Ishikawa (cell line): Measurements from ENCODE around the gene KRT14.

Experiments used
- CEBPB ChIP-seq: IDR thresholded peaks from 2 replicates; pipeline ENCODE4 v1.6.1; 2012
- CREB1 ChIP-seq: IDR thresholded peaks from 2 replicates; pipeline ENCODE4 v1.6.1; 2012; ENCODE audit warnings: low read depth
- EGR1 ChIP-seq: IDR thresholded peaks from 2 replicates; pipeline ENCODE4 v1.6.1; 2012
- EP300 ChIP-seq: IDR thresholded peaks from 2 replicates; pipeline ENCODE4 v1.6.1; 2012; ENCODE audit warnings: borderline replicate concordance
- FOXM1 ChIP-seq: IDR thresholded peaks from 2 replicates; pipeline ENCODE4 v1.6.1; 2012; ENCODE audit warnings: low read depth, borderline replicate concordance
- NFIC ChIP-seq: IDR thresholded peaks from 2 replicates; pipeline ENCODE4 v1.6.1; 2012
- RAD21 ChIP-seq: IDR thresholded peaks from 2 replicates; pipeline ENCODE4 v1.6.1; 2012; ENCODE audit warnings: low read depth
- TAF1 ChIP-seq: IDR thresholded peaks from 2 replicates; pipeline ENCODE4 v1.6.1; 2012; ENCODE audit warnings: low read depth, mild to moderate bottlenecking
- TCF12 ChIP-seq: IDR thresholded peaks from 2 replicates; pipeline ENCODE4 v1.6.1; 2012; ENCODE audit warnings: low read depth
- TEAD4 ChIP-seq: IDR thresholded peaks from 2 replicates; pipeline ENCODE4 v1.6.1; 2012
- YY1 ChIP-seq: IDR thresholded peaks from 2 replicates; pipeline ENCODE4 v1.6.1; 2012; ENCODE audit warnings: low read depth
- ZBTB7A ChIP-seq: IDR thresholded peaks from 2 replicates; pipeline ENCODE4 v1.6.1; 2012; ENCODE audit warnings: low read depth
- TF ChIP-seq, protein P1 (sequence below): IDR thresholded peaks from 2 replicates; pipeline ENCODE4 v1.6.1; 2012
- TF ChIP-seq, protein P2 (sequence below): IDR thresholded peaks from 2 replicates; pipeline ENCODE4 v1.6.1; 2012; ENCODE audit warnings: low read depth, mild to moderate bottlenecking
- TF ChIP-seq, protein P3 (sequence below): IDR thresholded peaks from 2 replicates; pipeline ENCODE4 v1.6.1; 2012

KRT14 gene

DNA sequence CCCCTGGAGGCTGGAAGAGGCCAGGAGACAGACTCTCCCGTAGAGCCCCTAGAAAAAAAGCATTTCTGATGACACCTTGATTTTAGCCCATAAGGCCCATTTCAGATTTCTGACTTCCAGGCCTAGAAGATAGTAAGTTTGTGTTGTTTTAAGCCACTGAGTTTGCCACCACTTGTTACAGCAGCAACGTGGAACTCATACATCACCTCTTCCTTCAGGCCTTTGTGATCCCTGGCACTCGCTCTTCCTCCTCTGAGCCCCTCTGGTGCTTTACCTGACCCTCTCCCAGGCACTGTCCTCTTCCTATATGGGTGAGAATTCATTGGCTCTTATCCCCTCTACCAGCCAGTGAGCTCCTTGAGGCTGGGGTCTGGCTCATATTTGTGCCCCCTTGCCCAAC, 39.9 kb downstream of the KRT14 start:
- TF ChIP-seq YY1 (no peak), ZBTB7A (no peak), CREB1 (no peak), EP300 (no peak), NFIC (no peak), FOXM1 (no peak), TCF12 (no peak), RAD21 (no peak), TAF1 (no peak), CEBPB (no peak), EGR1 (no peak), TEAD4 (no peak)
- TF ChIP-seq, protein P1, sequence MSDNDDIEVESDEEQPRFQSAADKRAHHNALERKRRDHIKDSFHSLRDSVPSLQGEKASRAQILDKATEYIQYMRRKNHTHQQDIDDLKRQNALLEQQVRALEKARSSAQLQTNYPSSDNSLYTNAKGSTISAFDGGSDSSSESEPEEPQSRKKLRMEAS, result no peak
- TF ChIP-seq, protein P2, sequence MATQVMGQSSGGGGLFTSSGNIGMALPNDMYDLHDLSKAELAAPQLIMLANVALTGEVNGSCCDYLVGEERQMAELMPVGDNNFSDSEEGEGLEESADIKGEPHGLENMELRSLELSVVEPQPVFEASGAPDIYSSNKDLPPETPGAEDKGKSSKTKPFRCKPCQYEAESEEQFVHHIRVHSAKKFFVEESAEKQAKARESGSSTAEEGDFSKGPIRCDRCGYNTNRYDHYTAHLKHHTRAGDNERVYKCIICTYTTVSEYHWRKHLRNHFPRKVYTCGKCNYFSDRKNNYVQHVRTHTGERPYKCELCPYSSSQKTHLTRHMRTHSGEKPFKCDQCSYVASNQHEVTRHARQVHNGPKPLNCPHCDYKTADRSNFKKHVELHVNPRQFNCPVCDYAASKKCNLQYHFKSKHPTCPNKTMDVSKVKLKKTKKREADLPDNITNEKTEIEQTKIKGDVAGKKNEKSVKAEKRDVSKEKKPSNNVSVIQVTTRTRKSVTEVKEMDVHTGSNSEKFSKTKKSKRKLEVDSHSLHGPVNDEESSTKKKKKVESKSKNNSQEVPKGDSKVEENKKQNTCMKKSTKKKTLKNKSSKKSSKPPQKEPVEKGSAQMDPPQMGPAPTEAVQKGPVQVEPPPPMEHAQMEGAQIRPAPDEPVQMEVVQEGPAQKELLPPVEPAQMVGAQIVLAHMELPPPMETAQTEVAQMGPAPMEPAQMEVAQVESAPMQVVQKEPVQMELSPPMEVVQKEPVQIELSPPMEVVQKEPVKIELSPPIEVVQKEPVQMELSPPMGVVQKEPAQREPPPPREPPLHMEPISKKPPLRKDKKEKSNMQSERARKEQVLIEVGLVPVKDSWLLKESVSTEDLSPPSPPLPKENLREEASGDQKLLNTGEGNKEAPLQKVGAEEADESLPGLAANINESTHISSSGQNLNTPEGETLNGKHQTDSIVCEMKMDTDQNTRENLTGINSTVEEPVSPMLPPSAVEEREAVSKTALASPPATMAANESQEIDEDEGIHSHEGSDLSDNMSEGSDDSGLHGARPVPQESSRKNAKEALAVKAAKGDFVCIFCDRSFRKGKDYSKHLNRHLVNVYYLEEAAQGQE, result no peak
- TF ChIP-seq, protein P3, sequence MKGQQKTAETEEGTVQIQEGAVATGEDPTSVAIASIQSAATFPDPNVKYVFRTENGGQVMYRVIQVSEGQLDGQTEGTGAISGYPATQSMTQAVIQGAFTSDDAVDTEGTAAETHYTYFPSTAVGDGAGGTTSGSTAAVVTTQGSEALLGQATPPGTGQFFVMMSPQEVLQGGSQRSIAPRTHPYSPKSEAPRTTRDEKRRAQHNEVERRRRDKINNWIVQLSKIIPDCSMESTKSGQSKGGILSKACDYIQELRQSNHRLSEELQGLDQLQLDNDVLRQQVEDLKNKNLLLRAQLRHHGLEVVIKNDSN, result no peak

DNA sequence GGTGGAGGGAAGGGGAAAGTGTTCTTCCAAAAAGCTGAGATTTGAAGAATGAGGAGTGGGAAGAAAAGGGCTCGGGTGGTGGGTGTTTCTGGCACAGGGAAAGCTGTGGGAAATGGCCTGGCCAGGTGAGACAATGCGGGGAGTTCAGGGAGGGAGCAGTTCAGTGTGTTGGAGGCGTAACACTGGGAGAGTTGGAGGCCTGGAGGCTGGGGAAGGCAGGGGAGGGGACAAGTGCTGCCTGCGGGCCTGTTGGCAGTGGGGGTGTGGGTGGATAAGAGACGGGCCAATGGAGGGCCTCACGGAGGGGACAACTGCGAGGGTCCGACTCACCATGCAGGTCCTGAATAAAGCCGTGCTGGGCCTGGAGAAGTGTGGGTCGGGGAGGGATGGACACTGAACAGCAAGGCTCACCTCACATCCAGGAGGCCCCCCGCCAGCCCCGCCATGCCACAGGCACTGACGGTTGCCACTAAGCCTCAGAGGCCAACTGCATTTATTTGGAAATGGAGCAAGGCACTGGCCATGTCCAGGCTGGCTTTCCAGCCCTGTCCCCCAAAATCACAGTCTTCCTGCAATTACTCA, 40.8 kb downstream of the KRT14 start:
- TF ChIP-seq ZBTB7A, result no peak
- TF ChIP-seq RAD21, result no peak
- no peak for TF ChIP-seq TAF1
- TF ChIP-seq, protein P1, result no peak
- no peak for TF ChIP-seq TEAD4
- TF ChIP-seq, protein P2, result no peak
- TF ChIP-seq EP300, result no peak
- TF ChIP-seq, protein P3, result no peak

DNA sequence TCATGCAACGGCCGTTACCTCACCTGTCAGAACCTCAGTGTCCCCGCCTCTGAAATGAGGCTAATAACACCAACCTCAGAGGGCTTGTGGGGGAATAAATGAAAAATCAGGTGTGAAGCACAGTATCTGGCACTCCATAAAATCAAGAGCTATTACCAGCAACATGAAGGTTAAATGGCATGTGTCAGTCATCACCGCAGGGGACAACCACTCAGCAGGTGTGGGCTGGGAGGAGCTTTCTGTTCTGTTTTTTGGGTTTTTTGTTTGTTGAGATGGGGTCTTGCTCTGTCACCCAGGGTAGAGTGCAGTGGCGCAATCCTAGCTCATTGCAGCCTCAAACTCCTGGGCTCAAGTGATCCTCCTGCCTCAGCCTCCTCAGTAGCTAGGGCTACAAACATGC, 41.8 kb downstream of the KRT14 start:
- TF ChIP-seq ZBTB7A (no peak), CEBPB (no peak), EGR1 (no peak), NFIC (no peak), RAD21 (no peak)
- TF ChIP-seq, protein P2, result no peak
- TF ChIP-seq, protein P1, result no peak

DNA sequence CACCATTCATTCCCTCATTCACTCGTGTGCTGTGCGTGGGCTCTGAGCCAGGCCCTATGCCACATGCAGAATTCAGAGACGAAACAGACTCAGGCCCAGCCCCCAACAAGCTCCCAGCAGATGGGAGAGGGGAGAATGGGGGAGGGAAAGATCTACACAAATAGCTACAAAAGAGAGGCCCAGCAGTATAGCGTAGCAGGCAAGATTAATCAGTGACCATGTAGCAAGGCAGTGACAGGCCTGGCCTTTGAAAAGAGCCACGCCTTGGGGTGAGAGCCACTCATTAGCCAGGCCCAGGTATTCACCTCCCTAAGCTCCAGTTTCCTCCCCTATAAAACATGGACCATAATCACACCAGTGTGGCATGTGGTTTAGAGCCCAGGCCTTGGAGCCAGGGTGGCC, 42.2 kb downstream of the KRT14 start:
- TF ChIP-seq ZBTB7A (no peak), FOXM1 (no peak), TEAD4 (no peak), YY1 (no peak), TCF12 (no peak), EGR1 (no peak), CEBPB (no peak), NFIC (no peak), CREB1 (no peak), TAF1 (no peak)
- TF ChIP-seq, protein P1, result no peak
- TF ChIP-seq, protein P3, result no peak
